Measurements from ENCODE around the gene DHRSX. TPM values are rescaled to one million over a fixed set of nuclear protein-coding genes. Genes with fewer than 3 reads are reported as not detected.

DHRSX gene
- total RNA-seq, 1 experiment from 2014 or later = 21.5 TPM

DNA sequence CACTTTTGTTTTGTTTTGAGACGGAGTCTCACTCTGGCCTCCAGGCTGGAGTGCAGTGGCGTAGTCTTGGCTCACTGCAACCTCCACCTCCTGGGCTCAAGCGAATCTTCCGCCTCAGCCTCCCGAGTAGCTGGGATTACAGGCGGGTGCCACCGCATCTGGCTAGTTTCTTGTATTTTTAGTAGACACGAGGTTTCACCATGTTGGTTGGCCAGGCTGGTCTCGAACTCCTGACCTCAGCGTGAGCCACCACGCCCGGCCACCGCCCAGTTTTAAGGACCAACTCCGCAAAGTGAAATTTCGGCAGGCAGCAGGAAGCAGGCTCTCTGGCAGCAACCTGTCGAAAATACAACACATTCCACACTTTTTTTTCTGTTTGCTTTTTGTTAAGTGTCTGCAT, 13.4 kb downstream of the DHRSX start:
- no peak for DNase-seq
- no peaks in the 10 kb centered on the region for H3K4me1 Mint-ChIP-seq (ENCODE audit: low read depth, unreplicated experiment)
- CTCF ChIA-PET = no interaction called here
- H3K9me3 Mint-ChIP-seq (ENCODE audit: low read depth, unreplicated experiment) = no peaks in the 10 kb centered on the region
- H3K4me3 Mint-ChIP-seq (ENCODE audit: low read depth, unreplicated experiment) = no peak overlapping the region
- intact Hi-C loops (cut with micrococcal nuclease; ENCODE audit: unreplicated experiment) = no loop called here
- TSS peak; percentile 18 for BruUV-seq (replicated peaks)
- H3K36me3 Mint-ChIP-seq (ENCODE audit: insufficient read depth, unreplicated experiment) = peaks cover 15% of the 10 kb centered on the region
- H3K27me3 Mint-ChIP-seq (ENCODE audit: unreplicated experiment) = no peaks in the 10 kb centered on the region
- H3K27ac Mint-ChIP-seq (ENCODE audit: unreplicated experiment) = no peak overlapping the region
- TF ChIP-seq CTCF (IDR thresholded peaks at IDR 0.05; ENCODE audit: unreplicated experiment) = no peak

DNA sequence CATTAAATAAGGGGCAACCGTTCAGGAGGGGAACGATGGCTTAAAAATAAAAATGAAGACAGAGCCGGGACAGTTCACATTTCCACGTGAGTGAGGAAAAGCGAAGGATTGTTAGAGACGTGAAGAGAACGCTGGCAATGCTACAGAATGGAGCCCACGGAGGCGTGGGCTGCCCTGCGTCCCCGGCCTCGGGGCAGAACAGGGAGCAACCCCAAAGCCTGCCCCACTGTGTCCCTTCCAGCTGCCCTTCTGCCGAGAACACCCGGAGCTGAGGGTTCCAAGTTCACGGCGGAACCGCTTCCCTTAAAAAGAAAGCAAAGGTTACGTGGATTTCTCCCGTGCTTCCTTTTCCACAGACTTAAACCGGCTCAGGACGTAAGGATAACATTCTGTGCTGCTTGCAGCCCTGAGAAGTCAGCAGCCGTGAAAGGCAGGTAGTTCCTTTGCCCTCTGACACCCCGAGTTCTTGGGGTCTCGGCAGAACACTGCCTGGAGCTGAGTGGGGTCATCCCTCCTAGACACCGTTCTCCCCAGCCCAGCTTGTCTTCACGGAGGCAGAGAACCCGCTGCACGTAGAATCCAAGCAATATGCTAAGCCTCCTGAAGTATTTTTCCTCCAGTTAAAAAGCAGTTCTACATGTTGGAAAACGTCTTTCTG, 14.2 kb downstream of the DHRSX start:
- peaks cover 15% of the 10 kb centered on the region for H3K36me3 Mint-ChIP-seq (ENCODE audit: insufficient read depth, unreplicated experiment)
- no peak overlapping the region for H3K27ac Mint-ChIP-seq (ENCODE audit: unreplicated experiment)
- H3K9me3 Mint-ChIP-seq (ENCODE audit: low read depth, unreplicated experiment) = no peaks in the 10 kb centered on the region

DNA sequence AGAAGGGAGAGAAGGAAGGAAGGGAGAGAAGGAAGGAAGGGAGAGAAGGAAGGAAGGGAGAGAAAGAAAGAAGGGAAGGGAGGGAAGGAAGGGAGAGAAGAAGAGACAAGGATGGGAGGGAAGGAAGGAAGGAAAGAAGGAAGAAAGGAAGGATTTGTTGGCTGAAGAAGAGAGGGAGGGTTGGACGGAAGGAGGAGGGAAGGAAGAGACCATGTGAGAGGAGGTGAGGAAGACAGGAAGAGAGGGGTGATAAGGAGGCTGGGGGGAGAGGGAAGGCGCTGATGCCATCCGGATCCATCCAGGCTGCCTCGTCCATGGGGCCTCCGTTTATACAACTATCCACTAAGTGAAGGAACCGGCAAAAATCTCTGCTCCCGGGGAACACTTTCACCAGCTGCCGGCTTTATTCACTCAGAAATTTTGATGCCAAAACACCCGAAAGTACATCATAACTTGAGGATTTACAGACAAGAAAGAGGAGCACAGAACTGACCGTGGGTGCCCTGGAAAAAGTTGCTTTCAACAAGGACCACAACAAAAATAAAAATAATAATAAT, 14.9 kb downstream of the DHRSX start:
- intact Hi-C loops (cut with micrococcal nuclease; ENCODE audit: unreplicated experiment) = no loop called here
- Mint-ChIP-seq H3K4me3 (ENCODE audit: low read depth, unreplicated experiment) (no peak overlapping the region), H3K9me3 (ENCODE audit: low read depth, unreplicated experiment) (no peaks in the 10 kb centered on the region), H3K4me1 (ENCODE audit: low read depth, unreplicated experiment) (no peaks in the 10 kb centered on the region), H3K27ac (ENCODE audit: unreplicated experiment) (no peak overlapping the region), H3K27me3 (ENCODE audit: unreplicated experiment) (no peaks in the 10 kb centered on the region), H3K36me3 (ENCODE audit: insufficient read depth, unreplicated experiment) (peaks cover 15% of the 10 kb centered on the region)
- no peak for TF ChIP-seq CTCF (IDR thresholded peaks at IDR 0.05; ENCODE audit: unreplicated experiment)
- no peak for DNase-seq
- BruUV-seq (replicated peaks) = no TSS peak
- CTCF ChIA-PET = no interaction called here

More for the DNA sequence above, 14.2 kb downstream of the DHRSX start:
- no TSS peak for BruUV-seq (replicated peaks)
- DNase-seq = no peak
- intact Hi-C loops (cut with micrococcal nuclease; ENCODE audit: unreplicated experiment) = no loop called here
- H3K27me3 Mint-ChIP-seq (ENCODE audit: unreplicated experiment) = no peaks in the 10 kb centered on the region
- CTCF ChIA-PET = no interaction called here
- no peak overlapping the region for H3K4me3 Mint-ChIP-seq (ENCODE audit: low read depth, unreplicated experiment)
- no peak for TF ChIP-seq CTCF (IDR thresholded peaks at IDR 0.05; ENCODE audit: unreplicated experiment)
- H3K4me1 Mint-ChIP-seq (ENCODE audit: low read depth, unreplicated experiment) = no peaks in the 10 kb centered on the region

GRCh38 chrX:2484721-2485648, 15.8 kb downstream of the DHRSX start:
- no peaks in the 10 kb centered on the region for H3K9me3 Mint-ChIP-seq (ENCODE audit: low read depth, unreplicated experiment)
- H3K27me3 Mint-ChIP-seq (ENCODE audit: unreplicated experiment) = no peaks in the 10 kb centered on the region
- no peak for TF ChIP-seq CTCF (IDR thresholded peaks at IDR 0.05; ENCODE audit: unreplicated experiment)
- intact Hi-C loops (cut with micrococcal nuclease; ENCODE audit: unreplicated experiment) = no loop called here
- no peak overlapping the region for H3K4me3 Mint-ChIP-seq (ENCODE audit: low read depth, unreplicated experiment)
- no TSS peak for BruUV-seq (replicated peaks)
- peaks cover 15% of the 10 kb centered on the region for H3K36me3 Mint-ChIP-seq (ENCODE audit: insufficient read depth, unreplicated experiment)
- no peak for DNase-seq
- H3K4me1 Mint-ChIP-seq (ENCODE audit: low read depth, unreplicated experiment) = no peaks in the 10 kb centered on the region
- CTCF ChIA-PET = no interaction called here
- H3K27ac Mint-ChIP-seq (ENCODE audit: unreplicated experiment) = no peak overlapping the region
